Measurements from ENCODE around the gene TNRC18. TPM values are rescaled to one million over a fixed set of nuclear protein-coding genes. Genes with fewer than 3 reads are reported as not detected.
A peak's percentile ranks its signal among the peaks of the same experiment; 100 is the strongest.

TNRC18 gene
- total RNA-seq, 1 donor from 2014 or later = 104 TPM

GRCh38 chr7:5425507-5426225 is 2.0 kb upstream of the TNRC18 start:
- DNase-seq (peak; percentile 86), ATAC-seq (peak in 1 of 2 donors; percentile 27)
- intact Hi-C loops (cut with DNase I) = no loop called here
- no peaks in the 10 kb centered on the region for H3K36me3 ChIP-seq
- H3K27me3 ChIP-seq (ENCODE audit: low read depth) = no peaks in the 10 kb centered on the region
- peaks cover 28% of the 10 kb centered on the region for H3K4me1 ChIP-seq
- peak overlapping the region; percentile 99 for H3K27ac ChIP-seq
- no peaks in the 10 kb centered on the region for H3K9me3 ChIP-seq
- TF ChIP-seq CTCF (IDR thresholded peaks at IDR 0.05) = no peak
- H3K4me3 ChIP-seq = peak overlapping the region; percentile 96

DNA sequence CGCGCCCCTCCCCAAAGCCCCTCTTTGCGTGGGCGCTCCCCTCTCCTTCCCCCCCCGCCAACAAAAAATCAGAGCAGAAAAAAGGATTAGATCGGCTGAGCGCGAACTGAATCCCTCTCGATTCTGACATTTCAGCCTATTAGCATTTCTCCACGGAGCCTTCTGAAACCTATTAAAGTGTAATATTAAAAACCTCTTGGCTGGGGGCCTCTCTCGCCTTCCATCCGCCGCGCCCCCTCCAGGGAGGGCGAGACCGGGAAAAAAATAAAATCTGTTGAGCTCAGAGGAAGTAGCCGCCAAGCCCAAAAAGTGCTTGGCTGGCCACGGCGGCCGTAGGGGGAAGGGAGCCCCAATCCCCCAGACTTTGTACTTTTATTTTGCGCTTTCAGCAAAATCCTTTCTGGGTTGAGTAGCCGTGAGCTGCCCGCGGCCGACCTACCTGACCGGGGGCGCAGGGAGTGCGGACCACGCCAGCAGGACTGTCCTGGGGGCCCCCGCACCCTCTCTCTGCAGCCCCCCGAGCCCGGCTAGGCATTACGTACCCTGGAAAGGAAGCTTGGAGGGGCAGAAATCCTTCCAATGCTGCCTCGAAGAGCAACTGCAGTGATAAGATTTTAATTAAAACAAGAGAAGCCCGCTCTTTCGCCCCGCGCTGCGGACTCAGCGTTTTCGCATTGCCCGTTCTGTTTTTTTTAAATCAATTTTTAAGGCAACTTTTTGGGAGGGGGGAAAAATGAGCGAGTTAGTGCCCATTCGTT is 1.3 kb upstream of the TNRC18 start:
- no peak for TF ChIP-seq CTCF (IDR thresholded peaks at IDR 0.05)
- H3K27me3 ChIP-seq (ENCODE audit: low read depth) = no peaks in the 10 kb centered on the region
- peak overlapping the region; percentile 99 for H3K27ac ChIP-seq
- no peaks in the 10 kb centered on the region for H3K9me3 ChIP-seq
- intact Hi-C loops (cut with DNase I) = no loop called here
- no peak for ATAC-seq
- H3K4me1 ChIP-seq = peaks cover 21% of the 10 kb centered on the region
- peak overlapping the region; percentile 96 for H3K4me3 ChIP-seq
- DNase-seq = peak; percentile 72
- H3K36me3 ChIP-seq = no peaks in the 10 kb centered on the region

DNA sequence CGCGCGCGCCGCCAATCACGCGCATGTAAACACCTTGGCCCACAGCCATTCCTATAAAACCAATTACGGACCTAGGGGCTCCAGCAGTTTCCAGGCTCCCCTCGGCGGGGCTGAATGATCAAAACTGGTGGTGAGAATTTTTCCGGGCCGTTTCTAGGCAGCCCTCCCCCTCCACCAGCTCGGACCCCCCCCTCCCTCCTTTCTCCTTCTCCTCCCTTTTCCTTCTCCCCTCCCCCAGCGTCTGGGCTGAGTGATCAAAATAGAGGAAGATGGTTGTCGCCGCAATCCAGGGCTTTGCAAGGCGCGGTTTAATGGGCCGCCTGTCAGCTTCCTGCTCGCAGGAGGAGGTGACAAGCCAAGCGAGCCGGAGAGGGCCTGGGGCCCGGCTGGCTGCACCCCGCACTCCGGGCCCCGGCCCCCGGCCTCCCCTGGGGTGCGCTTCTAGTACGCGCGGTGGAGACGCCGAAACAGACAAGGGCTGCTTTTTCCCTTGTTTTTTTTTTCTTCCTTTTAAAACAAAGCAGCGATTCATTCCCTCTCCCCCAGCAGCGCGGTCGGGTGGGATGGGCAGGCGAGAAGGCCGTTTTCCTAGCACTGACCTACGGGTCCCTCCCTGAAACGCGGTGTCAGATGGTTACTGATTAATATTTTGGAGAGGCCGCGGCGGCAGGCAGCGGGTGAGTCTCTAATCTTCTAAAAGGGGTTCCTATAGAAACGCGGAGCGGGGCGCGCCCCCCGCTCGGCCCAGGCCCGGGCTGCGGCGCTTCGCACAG is 528 bp upstream of the TNRC18 start:
- Histone ChIP-seq H3K27me3 (ENCODE audit: low read depth) (no peaks in the 10 kb centered on the region), H3K27ac (peak overlapping the region; percentile 99), H3K9me3 (no peaks in the 10 kb centered on the region), H3K36me3 (no peaks in the 10 kb centered on the region), H3K4me1 (peaks cover 20% of the 10 kb centered on the region), H3K4me3 (peak overlapping the region; percentile 96)
- TF ChIP-seq CTCF (IDR thresholded peaks at IDR 0.05) = no peak
- intact Hi-C loops (cut with DNase I) = no loop called here
- peak; percentile 95 for DNase-seq
- peak; percentile 39 to 65 for ATAC-seq

DNA sequence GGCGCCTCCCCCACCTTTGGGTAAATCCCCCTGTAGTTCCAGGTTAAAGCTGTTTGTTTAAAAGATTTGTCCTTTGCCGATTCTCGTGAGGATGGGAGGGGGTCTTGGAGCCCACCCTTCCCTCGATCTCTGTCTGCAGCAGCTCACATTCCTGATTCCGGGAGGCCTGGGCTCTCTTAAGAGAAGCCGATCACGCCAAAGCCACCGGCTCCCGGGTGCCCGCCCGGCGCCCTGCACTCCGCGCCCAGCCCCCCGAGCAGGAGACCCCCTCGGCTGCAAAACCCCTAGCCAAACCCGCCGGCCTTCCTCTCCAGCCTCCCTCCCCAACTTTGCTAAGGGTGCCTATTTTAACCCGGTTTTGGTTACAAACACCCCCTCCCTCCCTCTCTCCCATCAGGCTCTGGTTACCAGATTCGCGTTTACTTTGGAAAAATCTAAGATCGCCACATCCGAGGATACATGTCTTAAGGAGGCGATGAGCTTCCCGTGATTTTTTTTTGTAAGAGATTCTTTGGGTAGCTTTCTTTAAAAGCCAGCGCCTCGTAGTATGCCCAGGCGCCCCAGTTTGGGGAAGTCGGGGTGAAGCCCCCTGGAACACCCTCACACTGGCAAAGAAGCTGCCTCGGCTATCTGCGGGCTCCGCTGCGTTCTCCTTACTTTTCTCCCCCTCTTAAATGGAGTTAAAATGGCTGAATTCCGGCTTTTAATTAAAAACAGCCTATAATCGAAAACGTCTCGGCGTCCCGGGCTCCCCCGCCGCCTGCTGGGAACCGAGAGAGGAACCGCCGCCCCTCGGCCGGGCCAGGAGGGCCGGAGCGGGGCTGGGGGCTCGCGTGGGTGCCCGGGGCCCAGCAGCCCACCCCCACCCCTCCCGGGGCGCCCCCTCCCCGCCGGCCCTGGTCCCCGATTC is 983 bp downstream of the TNRC18 start:
- no peak for ATAC-seq
- peak; percentile 63 for DNase-seq
- peak; percentile 11 for TF ChIP-seq CTCF (IDR thresholded peaks at IDR 0.05)
- peak overlapping the region; percentile 99 for H3K27ac ChIP-seq
- H3K4me1 ChIP-seq = peaks cover 22% of the 10 kb centered on the region
- intact Hi-C loops (cut with DNase I) = no loop called here
- H3K27me3 ChIP-seq (ENCODE audit: low read depth) = no peaks in the 10 kb centered on the region
- peak overlapping the region; percentile 96 for H3K4me3 ChIP-seq
- no peaks in the 10 kb centered on the region for H3K9me3 ChIP-seq
- H3K36me3 ChIP-seq = no peaks in the 10 kb centered on the region
